Measurements from ENCODE around the gene SLC5A6. TPM values are rescaled to one million over a fixed set of nuclear protein-coding genes. Genes with fewer than 3 reads are reported as not detected.

SLC5A6 gene
- total RNA-seq, 1 donor from 2014 or later, result 85.7 TPM

DNA sequence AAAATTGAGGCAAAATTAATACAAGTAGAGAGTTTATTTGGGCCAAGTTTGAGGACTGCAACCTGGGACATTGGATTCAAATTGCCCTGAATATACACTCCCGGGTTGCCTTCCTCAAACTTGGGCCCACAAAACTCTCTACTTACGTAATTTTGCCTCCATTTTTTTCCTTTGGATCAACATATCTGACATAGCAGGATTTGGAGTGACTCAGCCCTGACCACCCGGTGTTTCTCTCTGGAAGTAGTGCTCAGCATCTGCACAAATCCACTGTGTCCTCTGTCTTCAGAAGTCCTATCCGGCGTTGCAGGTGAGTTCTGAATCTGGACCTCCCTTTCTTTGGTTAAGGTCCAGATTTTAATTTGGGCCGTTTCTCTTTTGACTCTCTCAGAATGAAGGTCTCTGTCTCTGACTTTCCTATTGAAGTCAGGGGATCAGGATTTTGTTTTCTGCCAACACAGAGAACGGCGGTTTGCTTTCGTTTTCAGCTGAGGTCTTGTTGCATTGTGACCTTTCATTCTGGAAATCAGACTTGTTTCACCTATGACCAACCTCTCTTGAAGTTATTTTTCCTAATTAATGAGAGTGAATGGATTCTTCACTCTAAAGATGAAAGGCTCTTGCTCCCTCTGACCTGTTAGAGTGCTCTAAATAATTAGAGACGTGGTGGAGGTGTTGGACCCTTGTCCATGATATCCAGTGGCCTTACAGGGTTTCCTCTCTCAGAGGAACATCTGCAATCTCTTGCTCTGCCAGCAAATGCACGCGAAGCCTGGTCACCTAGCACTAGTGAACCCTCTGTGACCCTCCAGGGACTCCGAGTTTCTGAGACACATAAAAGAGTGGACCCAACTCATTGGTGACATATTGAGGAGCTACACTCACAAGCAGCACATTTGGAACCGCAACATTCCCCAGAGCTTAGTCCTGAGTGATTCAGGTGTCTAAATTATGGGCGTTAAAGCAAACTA lies 49.6 kb downstream of the SLC5A6 start:
- H3K36me3 ChIP-seq, result no peaks in the 10 kb centered on the region
- intact Hi-C loops (cut with DNase I), result loop anchor here (5.0 kb wide), 1 partner anchor 50 kb away; no protein-coding TSS in a partner anchor
- no peaks in the 10 kb centered on the region for H3K27me3 ChIP-seq
- TF ChIP-seq, protein P1, sequence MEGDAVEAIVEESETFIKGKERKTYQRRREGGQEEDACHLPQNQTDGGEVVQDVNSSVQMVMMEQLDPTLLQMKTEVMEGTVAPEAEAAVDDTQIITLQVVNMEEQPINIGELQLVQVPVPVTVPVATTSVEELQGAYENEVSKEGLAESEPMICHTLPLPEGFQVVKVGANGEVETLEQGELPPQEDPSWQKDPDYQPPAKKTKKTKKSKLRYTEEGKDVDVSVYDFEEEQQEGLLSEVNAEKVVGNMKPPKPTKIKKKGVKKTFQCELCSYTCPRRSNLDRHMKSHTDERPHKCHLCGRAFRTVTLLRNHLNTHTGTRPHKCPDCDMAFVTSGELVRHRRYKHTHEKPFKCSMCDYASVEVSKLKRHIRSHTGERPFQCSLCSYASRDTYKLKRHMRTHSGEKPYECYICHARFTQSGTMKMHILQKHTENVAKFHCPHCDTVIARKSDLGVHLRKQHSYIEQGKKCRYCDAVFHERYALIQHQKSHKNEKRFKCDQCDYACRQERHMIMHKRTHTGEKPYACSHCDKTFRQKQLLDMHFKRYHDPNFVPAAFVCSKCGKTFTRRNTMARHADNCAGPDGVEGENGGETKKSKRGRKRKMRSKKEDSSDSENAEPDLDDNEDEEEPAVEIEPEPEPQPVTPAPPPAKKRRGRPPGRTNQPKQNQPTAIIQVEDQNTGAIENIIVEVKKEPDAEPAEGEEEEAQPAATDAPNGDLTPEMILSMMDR (IDR thresholded peaks at IDR 0.05), result no peak
- H3K27ac ChIP-seq, result no peak overlapping the region
- DNase-seq (ENCODE audit: low spot score in 2 of 2), result no peak
- H3K9me3 ChIP-seq, result no peaks in the 10 kb centered on the region
- no peak overlapping the region for H3K4me3 ChIP-seq
- H3K4me1 ChIP-seq, result no peaks in the 10 kb centered on the region

DNA sequence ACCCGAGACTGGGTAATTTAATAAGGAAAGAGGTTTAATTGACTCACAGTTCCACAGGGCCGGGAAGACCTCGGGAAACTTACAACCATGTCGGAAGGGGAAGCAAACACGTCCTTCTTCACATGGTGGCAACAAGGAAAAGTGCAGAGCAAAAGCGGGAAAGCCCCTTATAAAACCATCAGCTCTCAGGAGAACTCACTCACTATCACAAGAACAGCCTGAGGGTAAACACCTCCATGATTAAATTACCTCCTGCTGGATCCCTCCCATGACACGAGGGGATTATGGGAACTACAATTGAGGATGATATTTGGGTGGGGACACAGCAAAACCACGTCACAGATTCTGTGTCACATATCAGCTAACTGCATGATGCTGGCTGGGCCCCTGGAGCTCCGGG lies 51.9 kb downstream of the SLC5A6 start:
- DNase-seq (ENCODE audit: low spot score in 2 of 2), result no peak
- TF ChIP-seq, protein P1 (IDR thresholded peaks at IDR 0.05), result no peak

DNA sequence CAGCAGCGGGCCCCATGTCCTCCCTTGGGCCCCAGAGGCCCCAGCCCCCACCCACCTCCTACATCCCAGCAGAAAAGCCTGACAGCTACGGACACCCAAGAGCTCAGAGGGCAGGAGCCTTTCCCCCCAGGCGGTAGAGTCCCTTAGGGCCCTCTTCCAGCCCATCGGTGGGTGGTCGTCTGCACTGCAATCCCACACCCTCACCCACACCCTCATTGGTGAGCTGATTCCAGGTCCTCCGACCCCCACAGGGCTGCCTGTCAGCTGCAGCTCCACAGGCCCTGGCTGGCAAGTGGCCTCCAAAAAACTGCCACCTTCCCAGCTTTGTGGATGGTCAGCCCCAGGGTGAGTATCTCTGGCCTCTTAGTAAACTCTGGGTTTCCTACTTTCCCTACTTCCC lies 52.8 kb downstream of the SLC5A6 start:
- Histone ChIP-seq H3K9me3 (no peaks in the 10 kb centered on the region), H3K27ac (no peak overlapping the region), H3K36me3 (no peaks in the 10 kb centered on the region), H3K4me3 (no peak overlapping the region), H3K27me3 (no peaks in the 10 kb centered on the region), H3K4me1 (no peaks in the 10 kb centered on the region)
- no peak for DNase-seq (ENCODE audit: low spot score in 2 of 2)
- intact Hi-C loops (cut with DNase I), result no loop called here
- TF ChIP-seq, protein P1 (IDR thresholded peaks at IDR 0.05), result no peak

More for the DNA sequence above, 51.9 kb downstream of the SLC5A6 start:
- no peaks in the 10 kb centered on the region for H3K27me3 ChIP-seq
- H3K27ac ChIP-seq, result no peak overlapping the region
- H3K4me1 ChIP-seq, result no peaks in the 10 kb centered on the region
- no peaks in the 10 kb centered on the region for H3K36me3 ChIP-seq
- H3K4me3 ChIP-seq, result no peak overlapping the region
- H3K9me3 ChIP-seq, result no peaks in the 10 kb centered on the region
- intact Hi-C loops (cut with DNase I), result loop anchor here (5.0 kb wide), 1 partner anchor 48 kb away; no protein-coding TSS in a partner anchor

DNA sequence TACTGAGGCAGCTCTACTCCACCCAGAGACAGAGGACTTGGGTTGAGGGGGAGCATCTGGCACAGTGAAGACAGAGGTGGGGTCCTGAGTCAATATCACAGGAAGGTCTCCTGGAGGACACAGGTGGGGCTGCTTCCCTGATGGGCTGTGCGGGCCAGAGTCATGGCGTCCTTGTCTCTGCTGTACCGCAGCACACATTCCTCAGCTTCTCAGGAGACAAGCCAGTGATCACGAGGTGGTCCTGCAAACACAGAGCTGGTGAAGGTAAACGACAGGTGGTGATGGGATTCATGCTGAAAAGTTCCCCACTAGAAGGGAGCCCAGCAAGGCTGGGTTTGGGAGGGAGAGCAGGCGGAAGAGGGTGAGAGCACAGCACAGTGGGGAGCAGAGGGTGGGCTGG lies 53.6 kb downstream of the SLC5A6 start:
- DNase-seq (ENCODE audit: low spot score in 2 of 2), result no peak
- H3K9me3 ChIP-seq, result no peaks in the 10 kb centered on the region
- TF ChIP-seq, protein P1 (IDR thresholded peaks at IDR 0.05), result no peak
- intact Hi-C loops (cut with DNase I), result no loop called here
- no peak overlapping the region for H3K4me3 ChIP-seq
- H3K27me3 ChIP-seq, result no peaks in the 10 kb centered on the region
- H3K4me1 ChIP-seq, result no peaks in the 10 kb centered on the region
- H3K36me3 ChIP-seq, result no peaks in the 10 kb centered on the region
- H3K27ac ChIP-seq, result no peak overlapping the region

DNA sequence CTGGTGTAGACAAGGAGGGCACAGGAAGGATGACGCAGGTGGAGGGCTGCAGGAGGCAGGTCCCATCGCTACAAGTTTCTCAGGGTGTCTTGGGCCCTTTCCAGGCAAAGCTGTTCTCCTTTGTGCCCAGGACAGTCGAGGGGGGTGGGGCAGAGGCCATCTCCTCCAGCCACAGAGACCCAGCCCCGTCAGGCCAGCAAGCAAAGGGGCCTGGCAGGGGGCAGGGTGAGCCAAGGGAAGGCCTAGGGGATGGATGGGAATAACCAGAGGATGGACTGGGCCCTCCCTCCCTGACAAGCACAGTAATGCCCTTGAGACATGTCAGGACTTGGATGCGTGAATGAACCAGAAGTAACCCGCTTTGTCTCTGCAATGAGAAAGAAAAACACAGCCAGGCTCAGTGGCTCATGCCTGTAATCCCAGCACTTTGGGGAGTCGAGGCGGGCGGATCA lies 57.0 kb downstream of the SLC5A6 start:
- TF ChIP-seq, protein P1 (IDR thresholded peaks at IDR 0.05), result no peak
- Histone ChIP-seq H3K4me1 (no peaks in the 10 kb centered on the region), H3K27ac (no peak overlapping the region), H3K4me3 (no peak overlapping the region), H3K9me3 (no peaks in the 10 kb centered on the region), H3K36me3 (no peaks in the 10 kb centered on the region), H3K27me3 (no peaks in the 10 kb centered on the region)
- no peak for DNase-seq (ENCODE audit: low spot score in 2 of 2)
- intact Hi-C loops (cut with DNase I), result no loop called here
